K562 (cell line): ENCODE measurements around the gene SUFU. TPM values are rescaled to one million over a fixed set of nuclear protein-coding genes. Genes with fewer than 3 reads are reported as not detected.
"Not testable (repeated sequence)": the region's sequence is repeated elsewhere in the genome, so short reads cannot be mapped to it uniquely, and the experiment has no call there.

Source experiments
- ATF1 ChIP-seq, 2 experiments: fragments of 450-650 bp in 1 of 2; IDR thresholded peaks; 2 replicates each; pipeline ENCODE4 v1.6.1; 2016; ENCODE audit warnings: missing compliant biosample characterization in 1 of 2, missing genetic modification characterization in 1 of 2
- CXXC5 ChIP-seq: fragments of 250-450 bp; sonication (Bioruptor Pico); IDR thresholded peaks from 2 replicates; pipeline ENCODE4 v1.8.0; 2022; ENCODE audit warnings: inconsistent platforms, mild to moderate bottlenecking, moderate library complexity
- DIDO1 ChIP-seq: fragments of 450-650 bp; IDR thresholded peaks from 2 replicates; pipeline ENCODE4 v1.6.1; 2016; ENCODE audit warnings: low read depth, missing biosample characterization, missing genetic modification characterization
- E2F3 ChIP-seq: fragments of 250-450 bp; sonication (Bioruptor Pico); IDR thresholded peaks from 2 replicates; pipeline ENCODE4 v1.4.0; 2020; ENCODE audit warnings: mild to moderate bottlenecking
- HOXB6 ChIP-seq: fragments of 250-450 bp; sonication (Bioruptor Pico); IDR thresholded peaks from 2 replicates; pipeline ENCODE4 v1.5.1; 2022; ENCODE audit warnings: mild to moderate bottlenecking, borderline replicate concordance
- KLF13 ChIP-seq: fragments of 450-650 bp; IDR thresholded peaks from 2 replicates; pipeline ENCODE4 v1.6.1; 2016; ENCODE audit warnings: missing genetic modification characterization, low read depth, mild to moderate bottlenecking, missing compliant biosample characterization, moderate library complexity, borderline replicate concordance
- MEF2D ChIP-seq: conservative IDR thresholded peaks from 2 replicates; pipeline ENCODE4 v1.6.1; 2016; ENCODE audit warnings: low read depth, missing genetic modification characterization, missing compliant biosample characterization
- MYC ChIP-seq, 2 experiments: fragments of 250-450 bp in 1 of 2; sonication (Bioruptor Pico) in 1 of 2; IDR thresholded peaks; 2 replicates each; pipeline versions ENCODE4 v1.5.1 to v1.6.1; 2012 to 2021; ENCODE audit warnings: low read depth in 2 of 2, borderline replicate concordance in 1 of 2, improper control_type of control experiment in 1 of 2, low read length in 1 of 2, mild to moderate bottlenecking in 1 of 2, moderate library complexity in 1 of 2
- ZFP1 ChIP-seq: fragments of 450-650 bp; formaldehyde crosslinking; IDR thresholded peaks from 2 replicates; pipeline ENCODE4 v1.4.0; 2020; ENCODE audit warnings: mild to moderate bottlenecking, mixed read lengths
- ZNF324 ChIP-seq: fragments of 250-450 bp; sonication (Bioruptor Pico); IDR thresholded peaks from 2 replicates; pipeline ENCODE4 v1.4.0; 2020; ENCODE audit warnings: mild to moderate bottlenecking
- ZNF395 ChIP-seq: fragments of 200-800 bp; sonication (Bioruptor generic); IDR thresholded peaks from 2 replicates; pipeline ENCODE4 v1.6.1; 2017; ENCODE audit warnings: missing genetic modification characterization, missing compliant biosample characterization
- ZNF668 ChIP-seq: fragments of 250-450 bp; sonication (Bioruptor Pico); IDR thresholded peaks from 2 replicates; pipeline ENCODE4 v1.8.0; 2022; ENCODE audit warnings: mild to moderate bottlenecking, inconsistent platforms
- ZNF75A ChIP-seq: fragments of 450-650 bp; formaldehyde crosslinking; IDR thresholded peaks from 2 replicates; pipeline ENCODE4 v1.4.0; 2020; ENCODE audit warnings: mild to moderate bottlenecking
- polyA plus RNA-seq, 8 experiments: library from polyadenylated mRNA; depleted of rRNA in 4 of 8; stranded (reverse) in 5 of 8; unstranded in 3 of 8; fragments of >200 nt; fragmentation: Nextera tagmentation in 2 of 8; fragmentation: Illumina TruSeq in 1 of 8; extraction: Ambion mirVana in 2 of 8; extraction: Trizol in 1 of 8; gene quantifications; 2 replicates each; pipeline versions ENCODE4 v1.2.1 to v1.2.3, GENCODE V29; 2011 to 2014; ENCODE audit warnings: inconsistent platforms in 1 of 8, missing spikeins in 1 of 8
- total RNA-seq, 7 experiments: library from RNA; depleted of rRNA in 6 of 7; stranded (reverse); fragments of >200 nt in 6 of 7; fragmentation: Illumina TruSeq in 2 of 7; extraction: Trizol in 2 of 7; gene quantifications; 2 replicates each; pipeline versions ENCODE4 v1.2.1 to v1.2.3, GENCODE V29; 2011 to 2021; ENCODE audit warnings: low replicate concordance in 1 of 7
- TF ChIP-seq, protein P1 (sequence below), 2 experiments: IDR thresholded peaks in 1 of 2; conservative IDR thresholded peaks in 1 of 2; 2 replicates each; pipeline ENCODE4 v1.6.1; 2016; ENCODE audit warnings: low read depth in 2 of 2, mild to moderate bottlenecking in 1 of 2, missing compliant biosample characterization in 1 of 2, missing genetic modification characterization in 1 of 2, moderate library complexity in 1 of 2
- TF ChIP-seq, protein P2 (sequence below): sonication (generic); formaldehyde crosslinking; IDR thresholded peaks from 2 replicates; pipeline ENCODE4 v1.9.0; 2022; ENCODE audit warnings: mild to moderate bottlenecking, missing genetic modification reagents
- TF ChIP-seq, protein P3 (sequence below): fragments of 250-450 bp; sonication (Bioruptor Pico); IDR thresholded peaks from 2 replicates; pipeline ENCODE4 v1.5.0; 2022; ENCODE audit warnings: mild to moderate bottlenecking
- TF ChIP-seq, protein P4 (sequence below): fragments of 450-650 bp; formaldehyde crosslinking; conservative IDR thresholded peaks from 2 replicates; pipeline ENCODE4 v1.4.0; 2022; ENCODE audit warnings: mild to moderate bottlenecking, missing genetic modification characterization

SUFU gene
- total and polyA plus RNA-seq, 9 of the 15 experiments (the other 6 are each of a cell fraction or from before 2014, with no cell fraction given) = 0.59 to 6.3 (median 0.82) TPM

- TF ChIP-seq, protein P1, sequence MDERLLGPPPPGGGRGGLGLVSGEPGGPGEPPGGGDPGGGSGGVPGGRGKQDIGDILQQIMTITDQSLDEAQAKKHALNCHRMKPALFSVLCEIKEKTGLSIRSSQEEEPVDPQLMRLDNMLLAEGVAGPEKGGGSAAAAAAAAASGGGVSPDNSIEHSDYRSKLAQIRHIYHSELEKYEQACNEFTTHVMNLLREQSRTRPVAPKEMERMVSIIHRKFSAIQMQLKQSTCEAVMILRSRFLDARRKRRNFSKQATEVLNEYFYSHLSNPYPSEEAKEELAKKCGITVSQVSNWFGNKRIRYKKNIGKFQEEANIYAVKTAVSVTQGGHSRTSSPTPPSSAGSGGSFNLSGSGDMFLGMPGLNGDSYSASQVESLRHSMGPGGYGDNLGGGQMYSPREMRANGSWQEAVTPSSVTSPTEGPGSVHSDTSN (CRISPR knock-in tag; IDR thresholded peaks at IDR 0.05; ENCODE audit: low read depth) = not testable (repeated sequence)
- TF ChIP-seq, protein P1 (tag; conservative IDR thresholded peaks at IDR 0.05; ENCODE audit: low read depth) = 0 out of 2 replicates have a peak, but pooled peaks have one; percentile 40
- TF ChIP-seq HOXB6 (CRISPR knock-in tag) (0 out of 2 replicates have a peak, but pooled peaks have one; percentile 32), MEF2D (tag) (peak; percentile 92), ZNF668 (CRISPR knock-in tag) (peak; percentile 97), ZNF75A (CRISPR knock-in tag) (0 out of 2 replicates have a peak, but pooled peaks have one; percentile 44), E2F3 (CRISPR knock-in tag) (peak; percentile 95), CXXC5 (CRISPR knock-in tag) (peak; percentile 92), ZNF395 (CRISPR knock-in tag) (peak; percentile 84), ATF1 (tag; IDR thresholded peaks at IDR 0.05) (peak; percentile 9; the same call in 1 of the 2 replicates), MYC (CRISPR knock-in tag; IDR thresholded peaks at IDR 0.05; ENCODE audit: borderline replicate concordance, low read depth) (peak; percentile 95), DIDO1 (tag) (peak; percentile 75; the same call in 1 of the 2 replicates), ZNF324 (CRISPR knock-in tag) (peak; percentile 65), KLF13 (tag) (peak; percentile 78; the same call in 1 of the 2 replicates), ZFP1 (CRISPR knock-in tag) (peak; percentile 58)
- TF ChIP-seq, protein P2, sequence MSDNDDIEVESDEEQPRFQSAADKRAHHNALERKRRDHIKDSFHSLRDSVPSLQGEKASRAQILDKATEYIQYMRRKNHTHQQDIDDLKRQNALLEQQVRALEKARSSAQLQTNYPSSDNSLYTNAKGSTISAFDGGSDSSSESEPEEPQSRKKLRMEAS (CRISPR knock-in tag) = 0 out of 2 replicates have a peak, but pooled peaks have one; percentile 35
- TF ChIP-seq, protein P3, sequence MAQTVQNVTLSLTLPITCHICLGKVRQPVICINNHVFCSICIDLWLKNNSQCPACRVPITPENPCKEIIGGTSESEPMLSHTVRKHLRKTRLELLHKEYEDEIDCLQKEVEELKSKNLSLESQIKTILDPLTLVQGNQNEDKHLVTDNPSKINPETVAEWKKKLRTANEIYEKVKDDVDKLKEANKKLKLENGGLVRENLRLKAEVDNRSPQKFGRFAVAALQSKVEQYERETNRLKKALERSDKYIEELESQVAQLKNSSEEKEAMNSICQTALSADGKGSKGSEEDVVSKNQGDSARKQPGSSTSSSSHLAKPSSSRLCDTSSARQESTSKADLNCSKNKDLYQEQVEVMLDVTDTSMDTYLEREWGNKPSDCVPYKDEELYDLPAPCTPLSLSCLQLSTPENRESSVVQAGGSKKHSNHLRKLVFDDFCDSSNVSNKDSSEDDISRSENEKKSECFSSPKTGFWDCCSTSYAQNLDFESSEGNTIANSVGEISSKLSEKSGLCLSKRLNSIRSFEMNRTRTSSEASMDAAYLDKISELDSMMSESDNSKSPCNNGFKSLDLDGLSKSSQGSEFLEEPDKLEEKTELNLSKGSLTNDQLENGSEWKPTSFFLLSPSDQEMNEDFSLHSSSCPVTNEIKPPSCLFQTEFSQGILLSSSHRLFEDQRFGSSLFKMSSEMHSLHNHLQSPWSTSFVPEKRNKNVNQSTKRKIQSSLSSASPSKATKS (CRISPR knock-in tag) = 0 out of 2 replicates have a peak, but pooled peaks have one; percentile 54
- TF ChIP-seq, protein P4, sequence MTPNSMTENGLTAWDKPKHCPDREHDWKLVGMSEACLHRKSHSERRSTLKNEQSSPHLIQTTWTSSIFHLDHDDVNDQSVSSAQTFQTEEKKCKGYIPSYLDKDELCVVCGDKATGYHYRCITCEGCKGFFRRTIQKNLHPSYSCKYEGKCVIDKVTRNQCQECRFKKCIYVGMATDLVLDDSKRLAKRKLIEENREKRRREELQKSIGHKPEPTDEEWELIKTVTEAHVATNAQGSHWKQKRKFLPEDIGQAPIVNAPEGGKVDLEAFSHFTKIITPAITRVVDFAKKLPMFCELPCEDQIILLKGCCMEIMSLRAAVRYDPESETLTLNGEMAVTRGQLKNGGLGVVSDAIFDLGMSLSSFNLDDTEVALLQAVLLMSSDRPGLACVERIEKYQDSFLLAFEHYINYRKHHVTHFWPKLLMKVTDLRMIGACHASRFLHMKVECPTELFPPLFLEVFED (CRISPR knock-in tag) = peak; percentile 81; the same call in 1 of the 2 replicates
- TF ChIP-seq ATF1 (CRISPR knock-in tag; IDR thresholded peaks at IDR 0.05); MYC (IDR thresholded peaks at IDR 0.05; ENCODE audit: low read depth, low read length): not testable (repeated sequence)
These were observed 48.9 kb upstream of the SUFU start (continued) for GRCh38 chr10:102454662-102455487.
